Hematopoietic multipotent progenitor cell treated with erythropoietin and hydrocortisone succinate and interleukin-3 and kit ligand, for 15 days (in vitro differentiated cells): Measurements from ENCODE around the gene HOXB1.

Source experiments
- DNase-seq: peaks from one replicate; pipeline ENCODE4 v3.0.0-alpha.2; 2015; ENCODE audit warnings: low spot score

Gene HOXB1

DNA sequence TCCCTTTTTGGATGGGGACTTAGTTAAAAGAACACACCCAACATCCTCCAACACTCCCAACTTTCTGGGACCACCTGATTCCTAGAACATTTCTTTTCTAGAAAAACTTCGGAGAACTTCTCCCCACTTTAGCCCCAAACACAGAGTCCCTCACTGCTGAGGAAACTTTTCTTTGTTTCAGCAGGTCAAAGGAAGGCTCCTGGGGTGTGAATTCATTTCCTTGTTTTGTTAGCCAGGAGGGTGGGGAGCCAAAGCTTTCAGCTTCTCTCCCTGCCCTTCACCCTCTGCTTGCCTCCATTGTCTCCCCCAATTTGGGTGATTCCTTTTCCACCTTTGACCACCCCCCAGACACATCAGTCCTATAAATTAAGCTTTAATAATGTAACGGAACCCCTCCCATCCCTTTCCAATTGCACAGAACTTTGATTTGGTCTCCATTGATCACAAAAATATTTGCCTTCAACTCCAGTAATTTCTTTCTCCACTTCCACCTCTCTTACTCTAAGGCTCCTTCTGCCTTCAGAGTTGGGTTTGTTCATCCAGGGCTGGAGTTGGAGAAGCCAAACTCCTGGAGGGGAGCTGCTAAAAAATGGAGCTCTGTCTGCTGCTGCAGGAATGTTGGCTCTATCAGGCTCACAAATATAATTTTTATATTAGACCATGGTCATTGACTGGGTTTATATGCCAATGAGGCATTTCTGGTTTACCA is 37.0 kb upstream of the HOXB1 start:
- DNase-seq = no peak

GRCh38 chr17:48567209-48567608 is 36.4 kb upstream of the HOXB1 start:
- no peak for DNase-seq

GRCh38 chr17:48566717-48567116 is 35.9 kb upstream of the HOXB1 start:
- DNase-seq = no peak

- no peak for DNase-seq
These were observed 35.3 kb upstream of the HOXB1 start for GRCh38 chr17:48565925-48566710.

DNA sequence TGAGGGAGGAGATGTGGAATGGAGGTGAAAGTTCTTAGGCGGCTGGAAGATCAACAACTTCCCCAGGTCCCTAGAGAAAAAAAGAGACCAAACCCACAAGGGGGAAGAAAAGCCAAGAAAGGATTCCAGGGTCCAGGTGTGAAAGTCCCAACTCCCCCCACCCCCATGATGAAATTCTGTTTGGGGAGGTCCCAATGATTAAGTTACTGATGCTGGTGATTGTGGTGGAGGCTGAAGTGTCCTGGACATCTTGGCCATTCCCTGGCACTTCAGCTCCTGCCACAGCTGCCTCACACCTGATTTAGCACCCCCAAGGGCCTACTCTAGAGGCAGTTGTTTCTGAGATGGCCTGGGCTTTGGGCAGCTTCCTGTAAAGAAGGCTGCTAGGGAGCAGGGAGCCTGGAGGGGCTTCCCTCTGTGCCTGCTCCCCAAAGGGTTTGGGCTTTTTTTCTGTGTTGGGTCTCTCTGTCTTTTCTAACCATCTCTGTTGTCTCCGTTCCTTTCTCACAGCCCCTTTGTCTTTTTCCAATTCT is 34.3 kb upstream of the HOXB1 start:
- no peak for DNase-seq

DNA sequence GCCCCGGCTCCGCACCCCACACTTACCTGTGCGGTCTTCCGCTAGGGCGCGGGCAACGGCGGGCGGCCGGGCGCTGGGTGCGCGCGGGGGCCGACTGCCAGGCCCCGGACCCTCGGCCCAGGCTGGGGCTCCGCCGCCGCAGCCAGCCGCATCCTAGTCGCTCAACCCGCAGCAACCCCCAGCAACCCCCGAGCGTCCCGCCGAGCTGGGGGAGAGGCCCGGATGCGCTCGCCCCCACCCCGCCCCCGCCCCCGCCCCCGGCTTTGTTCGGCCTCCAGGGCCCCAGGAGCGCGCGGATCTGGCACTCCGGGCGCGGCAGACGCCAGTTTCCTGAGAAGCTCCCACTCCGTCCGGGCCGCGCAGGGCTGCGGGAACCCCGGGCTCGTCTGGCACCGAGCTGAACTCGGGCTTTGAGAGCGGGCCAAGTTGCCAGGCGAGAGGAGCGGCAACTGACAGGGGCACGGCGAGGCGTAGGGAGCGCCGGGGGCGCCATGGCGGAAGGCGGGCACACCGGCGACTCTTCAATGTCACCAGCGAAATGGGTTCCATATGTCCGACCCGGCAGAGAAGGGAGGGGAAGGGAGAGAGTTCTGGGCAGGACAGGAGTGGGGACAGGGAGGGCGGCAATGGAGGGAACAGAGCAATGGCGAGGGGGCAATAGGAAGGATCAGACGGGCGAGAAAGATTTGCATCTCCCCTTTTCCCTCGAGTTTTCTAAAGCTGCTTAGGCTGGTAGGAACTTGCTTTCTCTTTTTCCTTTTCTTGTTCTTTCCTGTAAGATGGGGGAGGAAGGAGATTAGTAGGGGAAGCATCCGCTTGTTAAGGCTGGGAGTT is 33.6 kb upstream of the HOXB1 start:
- DNase-seq = no peak

DNA sequence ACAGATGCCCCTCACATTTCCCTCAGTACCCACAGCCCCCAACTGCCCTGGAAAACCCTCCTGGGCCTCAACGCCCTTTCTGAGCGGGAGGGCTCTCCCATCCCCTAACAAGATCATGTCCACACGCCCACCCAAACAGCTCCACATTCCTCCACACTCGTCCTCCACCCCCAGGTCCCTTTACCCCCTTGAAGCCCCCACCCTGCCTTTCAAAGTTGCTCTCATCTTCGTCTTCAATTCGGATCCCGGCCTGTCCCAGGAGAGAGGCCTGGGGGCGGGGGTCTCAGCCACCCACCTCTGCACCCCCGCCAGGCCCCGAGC is 33.0 kb upstream of the HOXB1 start:
- DNase-seq = no peak

GRCh38 chr17:48563385-48563838 is 32.6 kb upstream of the HOXB1 start:
- DNase-seq = no peak

DNA sequence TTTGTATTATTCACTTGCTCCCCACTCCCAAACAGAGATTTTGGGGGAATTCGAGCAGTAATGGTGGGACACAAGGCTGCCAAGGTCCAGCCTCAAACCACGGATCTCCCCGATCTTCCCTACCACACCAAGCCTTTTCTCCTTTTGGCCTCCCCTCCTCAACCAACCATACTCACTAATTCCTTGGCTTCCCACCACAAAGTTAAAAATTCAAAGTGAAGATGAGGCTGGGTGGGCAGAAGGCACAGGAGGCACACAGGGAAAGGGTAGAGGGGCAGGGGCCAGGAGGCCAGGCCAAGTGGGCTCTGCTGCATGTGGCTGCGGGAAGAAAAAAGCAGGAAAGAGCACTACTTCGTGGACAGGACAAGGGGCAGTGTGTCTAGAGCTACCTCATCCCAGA is 32.1 kb upstream of the HOXB1 start:
- no peak for DNase-seq

- no peak for DNase-seq
These were observed 31.3 kb upstream of the HOXB1 start for GRCh38 chr17:48561884-48562810.

GRCh38 chr17:48559840-48560817 is 29.3 kb upstream of the HOXB1 start:
- DNase-seq = no peak

GRCh38 chr17:48559122-48559839 is 28.5 kb upstream of the HOXB1 start:
- no peak for DNase-seq

DNA sequence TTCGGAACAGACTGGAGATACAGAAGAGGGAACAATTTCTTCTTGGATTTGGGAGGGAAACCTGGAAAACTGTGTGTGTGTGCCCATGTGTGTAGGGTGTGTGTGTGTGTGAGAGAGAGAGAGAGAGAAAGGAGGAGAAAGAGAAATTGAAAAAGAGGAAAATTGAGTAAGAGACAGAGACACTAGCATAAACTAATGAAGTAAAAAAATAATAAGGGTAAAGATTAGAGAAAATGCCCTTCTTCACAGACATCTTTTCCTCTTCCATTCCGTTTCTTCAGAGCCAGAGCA is 28.0 kb upstream of the HOXB1 start:
- no peak for DNase-seq

DNA sequence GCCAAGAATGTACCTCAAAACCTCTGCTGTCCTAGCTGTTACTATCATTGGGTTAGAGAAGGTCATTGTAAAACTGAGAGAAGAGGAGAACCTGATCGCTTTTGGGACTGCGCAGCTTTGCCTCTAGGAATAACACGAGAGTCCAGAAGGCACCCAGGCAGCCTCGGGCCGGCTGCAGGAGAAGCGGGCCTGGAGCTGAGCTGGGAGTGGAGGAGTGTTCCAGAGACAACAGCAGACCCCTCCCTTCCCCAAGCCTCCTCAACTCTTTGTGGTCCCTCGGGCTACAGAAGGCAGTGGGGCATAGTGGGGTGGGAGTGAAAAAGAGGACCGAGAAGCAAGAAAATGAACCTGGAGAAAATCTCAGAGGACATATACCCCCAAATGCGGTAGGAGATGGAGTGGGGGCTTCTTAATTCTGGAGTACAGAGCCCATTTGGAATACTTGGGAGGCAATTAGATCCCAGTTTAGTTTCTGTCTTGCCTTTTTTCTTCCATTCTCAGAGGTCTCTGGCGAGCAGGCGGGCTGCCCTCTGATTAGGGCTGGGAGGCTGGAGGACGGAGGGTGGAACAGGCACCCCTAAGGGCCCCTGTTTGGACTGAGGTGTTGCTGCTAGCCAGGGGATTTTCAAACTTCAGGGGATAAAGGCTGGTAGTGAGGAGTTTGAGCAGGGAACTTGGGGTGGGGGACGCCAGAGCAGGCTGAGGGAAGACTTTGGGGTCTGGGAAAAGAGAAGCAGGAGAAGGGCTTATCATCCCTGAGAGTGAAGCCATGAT is 27.4 kb upstream of the HOXB1 start:
- DNase-seq = no peak

GRCh38 chr17:48556576-48557401 is 26.0 kb upstream of the HOXB1 start:
- no peak for DNase-seq

DNA sequence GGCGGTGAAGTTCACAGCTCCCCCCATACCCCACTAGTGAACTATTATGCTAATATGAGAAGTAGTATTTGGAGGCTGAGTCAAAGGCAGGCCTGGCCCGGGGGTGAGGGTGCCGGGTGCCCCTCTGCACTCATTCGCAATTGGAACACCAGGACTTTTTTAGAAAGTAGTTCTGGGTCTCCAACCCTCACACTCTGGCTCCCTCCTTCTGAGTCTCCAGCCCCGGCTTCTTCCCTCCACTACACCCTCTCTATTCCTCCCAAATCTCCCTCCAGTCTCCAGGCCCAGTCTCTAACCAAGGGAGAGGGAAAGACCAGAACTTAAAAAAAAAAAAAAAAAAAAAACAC is 25.4 kb upstream of the HOXB1 start:
- no peak for DNase-seq

DNA sequence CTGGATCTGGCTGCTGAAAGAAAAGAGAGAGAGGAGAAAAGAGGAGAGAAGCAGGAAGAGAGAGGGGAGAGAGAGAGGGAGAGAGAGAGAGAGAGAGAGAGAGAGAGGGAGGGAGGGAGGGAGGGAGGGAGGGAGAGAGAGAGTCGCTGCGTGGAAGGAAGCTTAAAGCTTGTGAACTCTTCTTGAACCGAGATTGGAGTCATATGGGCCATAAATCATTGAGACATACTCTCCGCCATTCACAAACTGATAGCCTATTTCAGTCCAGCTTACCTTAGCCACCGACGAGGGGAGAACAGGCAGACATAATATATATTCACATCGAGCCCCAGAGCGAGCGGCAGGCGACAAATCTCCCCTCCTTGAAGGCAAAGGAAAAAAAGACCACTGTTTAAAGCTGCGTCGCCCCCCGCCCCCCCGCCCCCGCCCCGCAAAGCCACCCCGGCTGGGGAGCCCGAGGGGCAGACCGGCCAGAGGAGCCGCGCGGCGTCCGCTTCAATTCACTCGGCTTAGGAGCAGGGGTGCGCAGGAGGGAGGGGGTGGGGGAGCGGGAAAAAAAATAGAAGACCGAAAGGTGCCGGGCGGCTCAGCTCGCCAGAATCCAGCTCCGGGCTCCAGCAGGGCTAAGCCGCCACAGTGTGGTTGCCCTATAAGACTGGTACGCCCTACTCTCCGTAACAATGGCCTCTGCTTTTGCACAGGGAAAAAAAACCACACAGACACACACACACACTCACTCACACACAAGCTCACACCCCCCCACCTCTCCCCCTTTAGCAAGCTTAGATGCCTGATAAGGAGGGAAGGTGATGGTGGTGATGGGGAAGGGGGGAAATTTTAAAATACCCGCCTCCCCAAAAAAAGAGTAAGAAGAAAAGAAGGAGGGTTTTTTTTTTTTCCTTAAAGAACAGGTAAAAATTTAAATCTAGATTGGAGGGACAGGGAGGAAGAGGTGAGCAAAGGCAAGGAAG is 24.7 kb upstream of the HOXB1 start:
- DNase-seq = no peak
